Measurements from ENCODE around the gene TEX28.
"Not testable (repeated sequence)": the region's sequence is repeated elsewhere in the genome, so short reads cannot be mapped to it uniquely, and the experiment has no call there.

TEX28 gene

GRCh38 chrX:154310616-154311536 lies 16.0 kb upstream of the TEX28 start:
- no peak for DNase-seq (ENCODE audit: low spot score)

- DNase-seq (ENCODE audit: low spot score), result no peak
These were observed 14.3 kb upstream of the TEX28 start for GRCh38 chrX:154309041-154309775.

- peak; percentile 42 for DNase-seq (ENCODE audit: low spot score)
These were observed 13.4 kb upstream of the TEX28 start for GRCh38 chrX:154308108-154308946.

DNA sequence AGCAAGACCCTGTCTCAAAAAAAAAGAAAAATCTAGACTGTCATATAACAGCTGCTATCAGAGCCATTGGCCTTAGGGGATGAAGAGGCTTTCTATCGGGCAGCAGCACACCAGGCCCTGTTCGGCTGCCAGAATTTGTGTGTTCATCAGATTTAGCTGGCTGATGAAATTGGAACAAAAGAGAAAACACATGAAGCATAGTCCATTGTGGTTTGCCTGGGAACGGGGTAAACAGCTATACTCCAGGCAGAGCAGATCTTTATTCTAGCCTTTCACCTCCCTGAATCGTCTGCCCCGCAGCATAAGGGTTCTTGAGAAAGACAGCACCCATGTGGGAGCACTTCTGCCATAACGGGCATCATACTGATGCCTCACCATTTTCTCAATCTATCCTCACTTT lies 12.3 kb upstream of the TEX28 start:
- DNase-seq (ENCODE audit: low spot score), result no peak

- no peak for DNase-seq (ENCODE audit: low spot score)
These were observed 10.7 kb upstream of the TEX28 start for GRCh38 chrX:154305541-154306205.

GRCh38 chrX:154304846-154305245 lies 9.9 kb upstream of the TEX28 start:
- no peak for DNase-seq (ENCODE audit: low spot score)

DNA sequence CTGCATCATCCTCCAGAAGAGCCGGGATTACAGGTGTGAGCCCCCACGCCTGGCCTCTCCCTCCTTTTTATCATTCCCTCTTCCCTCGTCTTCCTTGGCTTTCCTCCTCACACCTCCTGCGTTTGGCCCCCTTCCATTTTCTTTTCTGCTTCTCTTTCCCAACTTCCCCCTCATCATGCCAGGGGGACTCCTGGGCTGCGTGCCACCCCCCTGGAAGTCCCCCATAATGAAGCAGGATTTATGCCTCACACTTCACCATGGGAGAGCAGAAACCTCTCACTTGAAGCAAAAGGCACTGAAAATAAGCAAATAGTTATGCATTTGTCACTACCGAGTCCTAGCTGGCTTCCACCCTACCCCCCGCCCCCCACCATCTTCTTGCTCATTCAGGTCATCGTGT lies 8.6 kb upstream of the TEX28 start:
- no peak for DNase-seq (ENCODE audit: low spot score)

DNA sequence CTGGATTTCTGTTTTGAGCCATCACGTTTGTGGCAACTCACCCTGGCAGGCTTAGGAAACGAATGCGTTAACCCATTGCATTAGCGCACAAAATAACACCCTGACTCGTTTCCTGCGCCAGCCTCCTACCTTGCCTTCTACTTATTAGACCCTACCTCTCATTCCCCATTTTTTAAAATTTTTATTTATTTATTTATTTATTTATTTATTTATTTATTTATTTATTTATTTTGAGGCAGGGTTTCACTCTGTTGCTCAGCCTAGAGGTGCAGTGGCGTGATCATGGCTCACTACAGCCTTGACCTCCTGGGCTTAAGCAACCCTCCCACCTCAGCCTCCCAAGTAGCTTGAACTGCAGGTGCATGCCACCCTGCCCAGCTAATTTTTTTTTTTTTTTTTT lies 8.1 kb upstream of the TEX28 start:
- not testable (repeated sequence) for DNase-seq (ENCODE audit: low spot score)

DNA sequence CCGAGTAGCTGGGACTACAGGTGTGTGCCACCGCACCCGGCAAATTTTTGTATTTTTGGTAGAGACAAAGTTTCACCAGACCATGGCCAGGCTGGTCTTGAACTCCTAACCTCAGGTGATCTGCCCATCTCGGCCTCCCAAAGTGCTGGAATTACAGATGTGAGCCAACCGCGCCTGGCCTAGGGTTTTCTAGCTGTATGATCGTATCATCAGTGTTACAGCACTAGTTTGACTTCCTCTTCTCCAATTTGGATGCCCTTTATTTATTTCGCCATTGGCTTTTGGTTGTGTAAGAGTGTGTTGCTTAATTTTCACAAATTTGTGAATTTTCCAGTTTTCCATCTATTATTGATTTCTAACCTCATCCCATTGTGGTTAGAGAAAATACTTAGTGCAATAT lies 5.9 kb upstream of the TEX28 start:
- no peak for DNase-seq (ENCODE audit: low spot score)

DNA sequence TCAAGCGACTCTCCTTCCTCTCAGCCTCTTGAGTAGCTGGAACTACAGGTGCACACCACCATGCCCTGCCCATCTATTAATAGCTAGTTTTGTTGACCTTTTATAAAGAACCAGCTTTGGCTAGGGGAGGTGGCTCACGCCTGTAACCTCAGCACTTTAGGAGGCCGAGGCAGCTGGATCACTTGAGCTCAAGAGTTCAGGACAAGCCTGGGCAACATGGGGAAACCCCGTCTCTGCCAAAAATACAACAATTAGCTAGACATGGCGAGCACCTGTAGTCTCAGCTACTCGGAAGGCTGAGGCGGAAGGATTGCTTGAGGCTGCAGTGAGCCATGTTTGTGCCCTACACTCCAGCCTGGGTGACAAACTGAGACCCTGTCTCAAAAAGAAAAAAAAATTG lies 3.4 kb upstream of the TEX28 start:
- no peak for DNase-seq (ENCODE audit: low spot score)

- no peak for DNase-seq (ENCODE audit: low spot score)
These were observed 1.8 kb upstream of the TEX28 start for GRCh38 chrX:154296731-154297130.

- no peak for DNase-seq (ENCODE audit: low spot score)
These were observed 863 bp upstream of the TEX28 start, which contains the start of gene TKTL1 for GRCh38 chrX:154295664-154296310. TSS of gene TKTL1 (plus strand) at chrX:154295795. CDS start at chrX:154295860, 65 bp downstream.

- DNase-seq (ENCODE audit: low spot score), result not testable (repeated sequence)
These were observed 8.5 kb downstream of the TEX28 start for GRCh38 chrX:154286406-154286805.

GRCh38 chrX:154284489-154285338 lies 10.2 kb downstream of the TEX28 start:
- not testable (repeated sequence) for DNase-seq (ENCODE audit: low spot score)

DNA sequence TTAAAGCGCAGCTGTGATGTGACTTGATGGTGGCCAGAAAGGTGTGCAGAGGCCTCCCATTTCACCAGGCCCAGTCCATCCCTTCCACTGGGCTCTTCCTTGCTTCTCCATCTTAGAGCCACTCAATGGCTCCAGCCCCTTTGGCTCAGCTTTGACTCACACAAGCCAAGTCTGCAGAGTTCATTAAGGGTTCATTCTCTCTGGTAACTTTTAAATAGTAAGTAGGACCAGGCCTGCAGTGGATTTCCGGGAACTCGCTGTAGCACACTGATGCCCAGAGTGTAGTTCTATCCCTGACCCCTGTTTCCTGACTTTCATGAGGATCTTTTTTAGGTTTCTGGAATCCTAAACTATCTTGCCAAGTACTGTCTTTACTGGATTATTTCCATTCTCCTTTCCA lies 25.7 kb downstream of the TEX28 start:
- not testable (repeated sequence) for DNase-seq (ENCODE audit: low spot score)

- DNase-seq (ENCODE audit: low spot score), result not testable (repeated sequence)
These were observed 31.9 kb downstream of the TEX28 start for GRCh38 chrX:154263072-154263471.

GRCh38 chrX:154258711-154259110 lies 36.2 kb downstream of the TEX28 start:
- not testable (repeated sequence) for DNase-seq (ENCODE audit: low spot score)

DNA sequence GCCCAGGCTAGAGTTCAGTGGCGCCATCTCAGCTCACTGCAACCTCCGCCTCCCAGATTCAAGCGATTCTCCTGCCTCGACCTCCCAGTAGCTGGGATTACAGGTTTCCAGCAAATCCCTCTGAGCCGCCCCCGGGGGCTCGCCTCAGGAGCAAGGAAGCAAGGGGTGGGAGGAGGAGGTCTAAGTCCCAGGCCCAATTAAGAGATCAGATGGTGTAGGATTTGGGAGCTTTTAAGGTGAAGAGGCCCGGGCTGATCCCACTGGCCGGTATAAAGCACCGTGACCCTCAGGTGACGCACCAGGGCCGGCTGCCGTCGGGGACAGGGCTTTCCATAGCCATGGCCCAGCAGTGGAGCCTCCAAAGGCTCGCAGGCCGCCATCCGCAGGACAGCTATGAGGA lies 37.6 kb downstream of the TEX28 start, which contains the start of gene OPN1MW3:
Gene OPN1MW3 (plus strand): TSS at position 301 of the 400 bp plus-strand sequence. CDS start 38 bp downstream, at position 339.
- DNase-seq (ENCODE audit: low spot score), result not testable (repeated sequence)

DNA sequence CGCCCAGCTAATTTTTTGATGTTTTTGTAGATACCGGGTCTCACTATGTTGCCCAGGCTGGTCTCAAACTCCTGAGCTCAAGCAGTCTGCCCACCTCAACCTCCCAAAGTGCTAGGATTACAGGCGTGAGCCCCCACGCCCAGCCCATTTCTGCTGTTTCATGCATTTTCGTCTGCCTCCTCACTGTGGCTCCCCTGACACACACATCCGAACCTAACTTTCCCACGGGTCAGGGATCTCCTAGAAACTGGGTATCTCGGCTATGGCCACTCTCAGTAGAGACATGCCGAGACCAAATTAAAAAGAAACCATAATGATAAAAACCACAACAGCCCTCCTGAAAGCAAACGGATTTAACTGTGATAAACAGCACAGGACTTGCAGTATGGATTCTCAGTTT lies 46.8 kb downstream of the TEX28 start:
- DNase-seq (ENCODE audit: low spot score), result not testable (repeated sequence)
